BLaER1 treated with 17β-estradiol and CSF1 and Interleukin-3, amounts not matched to agents 10 nM and 100 nM (cell line): ENCODE results near the gene THOP1.

Source experiments
- H3K27ac ChIP-seq, 11 experiments: shearing (Covaris generic); formaldehyde crosslinking; 2 replicates each; pipeline ENCODE4 v1.8.1; 2022
- H3K27me3 ChIP-seq, 11 experiments: shearing (Covaris generic); formaldehyde crosslinking; 2 replicates each; pipeline ENCODE4 v1.8.1; 2022
- H3K36me3 ChIP-seq, 11 experiments: shearing (Covaris generic); formaldehyde crosslinking; 2 replicates each; pipeline ENCODE4 v1.8.1; 2022
- H3K4me1 ChIP-seq, 10 experiments: shearing (Covaris generic); formaldehyde crosslinking; 2 replicates each; pipeline ENCODE4 v1.8.1; 2022
- H3K4me2 ChIP-seq, 11 experiments: shearing (Covaris generic); formaldehyde crosslinking; 2 replicates each; pipeline ENCODE4 v1.8.1; 2022
- H3K4me3 ChIP-seq, 10 experiments: shearing (Covaris generic); formaldehyde crosslinking; 2 replicates each; pipeline ENCODE4 v1.8.1; 2022
- H3K9ac ChIP-seq, 11 experiments: shearing (Covaris generic); formaldehyde crosslinking; 2 replicates each; pipeline ENCODE4 v1.8.1; 2022
- H3K9me3 ChIP-seq, 11 experiments: shearing (Covaris generic); formaldehyde crosslinking; replicated peaks in 1 of 11; 2 replicates each; pipeline ENCODE4 v1.8.1; 2022
- H4K20me1 ChIP-seq, 11 experiments: shearing (Covaris generic); formaldehyde crosslinking; 2 replicates each; pipeline ENCODE4 v1.8.1; 2022
- Cebpa-rat ChIP-seq, 11 experiments: shearing (Covaris generic); IDR thresholded peaks; 2 replicates each; pipeline ENCODE4 v1.8.1; 2022

The THOP1 gene

GRCh38 chr19:2785244-2785997, at the start of gene THOP1:
THOP1 (plus strand) TSS chr19:2785503; CDS start chr19:2785663, 160 bp downstream.
- Histone ChIP-seq H4K20me1 (peaks cover 15 to 70% (median 55%) of the 10 kb centered on the region in 11 experiments; a peak in 21 of 22 replicates), H3K4me2 (peak within 1 kb of the TSS; percentile 80 to 99 (median 93)), H3K27me3 (no peaks in the 10 kb centered on the region), H3K4me3 (peak within 1 kb of the TSS; percentile 83 to 99 (median 90)), H3K27ac (peak within 1 kb of the TSS; percentile 44 to 99 (median 90); a peak in 21 of 22 replicates), H3K9me3 (no peaks in the 10 kb centered on the region), H3K9ac (peak within 1 kb of the TSS; percentile 84 to 97 (median 91)), H3K4me1 (peaks cover 53 to 79% (median 72%) of the 10 kb centered on the region in 10 experiments), H3K36me3 (peaks cover 2 to 51% (median 34%) of the 10 kb centered on the region in 11 experiments; a peak in 21 of 22 replicates)
- no peak for TF ChIP-seq Cebpa-rat (IDR thresholded peaks at IDR 0.05)

- H3K9me3 ChIP-seq, result peaks cover 0 to 14% (median 10%) of the 10 kb centered on the region in 11 experiments; a peak in 16 of 22 replicates
- peaks cover 12 to 59% (median 42%) of the 10 kb centered on the region in 10 experiments for H3K4me1 ChIP-seq
- no peaks in the 10 kb centered on the region; a peak in 2 of 22 replicates for H3K27me3 ChIP-seq
- H3K27ac ChIP-seq, result no peak overlapping the region
- peaks cover 5 to 76% (median 57%) of the 10 kb centered on the region in 11 experiments; a peak in 20 of 22 replicates for H4K20me1 ChIP-seq
- H3K4me3 ChIP-seq, result no peak overlapping the region
- no peak overlapping the region for H3K9ac ChIP-seq
- H3K4me2 ChIP-seq, result no peak overlapping the region
- peaks cover 40 to 64% (median 55%) of the 10 kb centered on the region in 11 experiments for H3K36me3 ChIP-seq
- TF ChIP-seq Cebpa-rat (IDR thresholded peaks at IDR 0.05), result peak in 10 of 11 experiments; percentile 22 to 92 (median 54); a peak in 12 of 22 replicates
Observed at GRCh38 chr19:2736550-2737190, 48.6 kb upstream of the THOP1 start.

- Histone ChIP-seq H3K27ac (peak within 1 kb of the TSS; percentile 58 to 81 (median 75); a peak in 21 of 22 replicates), H3K4me2 (peak within 1 kb of the TSS; percentile 85 to 98 (median 95))
Observed at GRCh38 chr19:2739602-2740313, 45.5 kb upstream of the THOP1 start, which contains the start of gene SLC39A3. SLC39A3 (minus strand) TSS chr19:2740017; CDS start chr19:2737257, 2,760 bp downstream.

GRCh38 chr19:2740314-2740656, 45.0 kb upstream of the THOP1 start:
- peak overlapping the region in 6 of 10 experiments; percentile 75 to 98 (median 90); a peak in 4 of 20 replicates for H3K4me3 ChIP-seq
- no peaks in the 10 kb centered on the region; a peak in 2 of 22 replicates for H3K27me3 ChIP-seq
- no peak overlapping the region for H3K27ac ChIP-seq
- peaks cover 4 to 40% (median 20%) of the 10 kb centered on the region in 11 experiments; a peak in 18 of 22 replicates for H4K20me1 ChIP-seq
- H3K4me2 ChIP-seq, result peak overlapping the region in 9 of 11 experiments; percentile 24 to 86 (median 54); a peak in 15 of 22 replicates
- peaks cover 20 to 28% (median 23%) of the 10 kb centered on the region in 11 experiments for H3K36me3 ChIP-seq
- H3K9ac ChIP-seq, result no peak overlapping the region
- TF ChIP-seq Cebpa-rat (IDR thresholded peaks at IDR 0.05), result no peak
- peaks cover 12 to 35% (median 26%) of the 10 kb centered on the region in 10 experiments for H3K4me1 ChIP-seq
- H3K9me3 ChIP-seq, result peaks cover 0 to 14% (median 10%) of the 10 kb centered on the region in 11 experiments; a peak in 16 of 22 replicates

More at GRCh38 chr19:2739602-2740313, 45.5 kb upstream of the THOP1 start, which contains the start of gene SLC39A3:
- H3K36me3 ChIP-seq, result peaks cover 25 to 34% (median 28%) of the 10 kb centered on the region in 11 experiments
- H4K20me1 ChIP-seq, result peaks cover 5 to 45% (median 26%) of the 10 kb centered on the region in 11 experiments; a peak in 20 of 22 replicates
- peaks cover 0 to 14% (median 10%) of the 10 kb centered on the region in 11 experiments; a peak in 16 of 22 replicates for H3K9me3 ChIP-seq
- peaks cover 12 to 40% (median 30%) of the 10 kb centered on the region in 10 experiments for H3K4me1 ChIP-seq
- H3K27me3 ChIP-seq, result no peaks in the 10 kb centered on the region; a peak in 2 of 22 replicates
- H3K9ac ChIP-seq, result peak within 1 kb of the TSS; percentile 78 to 89 (median 86)
- H3K4me3 ChIP-seq, result peak within 1 kb of the TSS; percentile 75 to 99 (median 89)
- TF ChIP-seq Cebpa-rat (IDR thresholded peaks at IDR 0.05), result no peak

GRCh38 chr19:2743099-2743498, 42.2 kb upstream of the THOP1 start:
- H3K4me1 ChIP-seq, result peaks cover 11 to 28% (median 13%) of the 10 kb centered on the region in 10 experiments; a peak in 19 of 20 replicates

GRCh38 chr19:2744113-2744512, 41.2 kb upstream of the THOP1 start:
- H3K4me2 ChIP-seq, result no peak overlapping the region
- H3K27me3 ChIP-seq, result no peaks in the 10 kb centered on the region; a peak in 2 of 22 replicates
- H3K4me3 ChIP-seq, result no peak overlapping the region
- H3K4me1 ChIP-seq, result peaks cover 1 to 28% (median 10%) of the 10 kb centered on the region in 10 experiments
- H3K36me3 ChIP-seq, result no peaks in the 10 kb centered on the region
- H3K27ac ChIP-seq, result no peak overlapping the region
- no peak for TF ChIP-seq Cebpa-rat (IDR thresholded peaks at IDR 0.05)
- H3K9ac ChIP-seq, result no peak overlapping the region
- H3K9me3 ChIP-seq, result no peaks in the 10 kb centered on the region
- peaks cover 0 to 5% (median 0%) of the 10 kb centered on the region in 11 experiments; a peak in 3 of 22 replicates for H4K20me1 ChIP-seq

More at GRCh38 chr19:2743099-2743498, 42.2 kb upstream of the THOP1 start:
- no peaks in the 10 kb centered on the region; a peak in 2 of 22 replicates for H3K27me3 ChIP-seq
- no peak for TF ChIP-seq Cebpa-rat (IDR thresholded peaks at IDR 0.05)
- no peak overlapping the region for H3K9ac ChIP-seq
- no peaks in the 10 kb centered on the region for H3K9me3 ChIP-seq
- no peak overlapping the region for H3K27ac ChIP-seq
- H3K4me3 ChIP-seq, result no peak overlapping the region
- H3K4me2 ChIP-seq, result no peak overlapping the region
- H4K20me1 ChIP-seq, result peaks cover 0 to 14% (median 3%) of the 10 kb centered on the region in 11 experiments; a peak in 7 of 22 replicates
- peaks cover 0 to 4% (median 0%) of the 10 kb centered on the region in 11 experiments; a peak in 2 of 22 replicates for H3K36me3 ChIP-seq

GRCh38 chr19:2747349-2747748, 38.0 kb upstream of the THOP1 start:
- H3K4me2 ChIP-seq, result no peak overlapping the region
- H3K4me1 ChIP-seq, result peaks cover 11 to 45% (median 24%) of the 10 kb centered on the region in 10 experiments

More at GRCh38 chr19:2747349-2747748, 38.0 kb upstream of the THOP1 start:
- no peaks in the 10 kb centered on the region for H4K20me1 ChIP-seq
- H3K36me3 ChIP-seq, result peaks cover 0 to 4% (median 0%) of the 10 kb centered on the region in 11 experiments; a peak in 4 of 22 replicates
- no peak for TF ChIP-seq Cebpa-rat (IDR thresholded peaks at IDR 0.05)
- H3K27ac ChIP-seq, result no peak overlapping the region
- no peak overlapping the region for H3K4me3 ChIP-seq
- H3K27me3 ChIP-seq, result no peaks in the 10 kb centered on the region
- H3K9ac ChIP-seq, result no peak overlapping the region
- H3K9me3 ChIP-seq, result no peaks in the 10 kb centered on the region
